DND-41 (cell line): ENCODE measurements around the gene KIR2DL3.
"Not testable (repeated sequence)": the region's sequence is repeated elsewhere in the genome, so short reads cannot be mapped to it uniquely, and the experiment has no call there.

Source experiments
- ATAC-seq: fragments of 200-7000 bp; cut with Tn5 transposase; 3 replicates; pipeline ENCODE4 v1.9.1; 2021; ENCODE audit warnings: low read depth; ENCODE audit not compliant: insufficient read depth
- DNase-seq: peaks from one replicate; pipeline ENCODE4 v3.0.0-alpha.2; 2020
- H2AFZ ChIP-seq: 2 replicates; pipeline ENCODE4 v1.6.0; 2012; ENCODE audit warnings: low read depth, low read length
- H3K27ac ChIP-seq: 2 replicates; pipeline ENCODE4 v1.5.1; 2012; ENCODE audit warnings: low read length, inconsistent platforms
- H3K27me3 ChIP-seq: fragments of 200-600 bp; sonication (generic); 2 replicates; pipeline ENCODE4 v1.6.0; 2012; ENCODE audit warnings: low read length, mild to moderate bottlenecking, inconsistent platforms; ENCODE audit not compliant: insufficient read depth, poor library complexity
- H3K36me3 ChIP-seq: 2 replicates; pipeline ENCODE4 v1.5.1; 2012; ENCODE audit warnings: low read length, inconsistent platforms; ENCODE audit not compliant: insufficient read depth
- H3K4me1 ChIP-seq: 2 replicates; pipeline ENCODE4 v1.5.1; 2012; ENCODE audit warnings: mild to moderate bottlenecking, low read length; ENCODE audit not compliant: insufficient read depth
- H3K4me2 ChIP-seq: 2 replicates; pipeline ENCODE4 v1.6.0; 2012; ENCODE audit warnings: mild to moderate bottlenecking, moderate library complexity, low read length, inconsistent platforms; ENCODE audit not compliant: insufficient read depth
- H3K4me3 ChIP-seq, 2 experiments: fragments of 200-600 bp in 1 of 2; shearing (Covaris generic) in 1 of 2; 2 replicates each; pipeline ENCODE4 v1.5.1; 2012 to 2016; ENCODE audit warnings: inconsistent platforms in 2 of 2, low read length in 2 of 2, mild to moderate bottlenecking in 2 of 2, low read depth in 1 of 2, moderate library complexity in 1 of 2
- H3K79me2 ChIP-seq: 2 replicates; pipeline ENCODE4 v1.6.0; 2012; ENCODE audit warnings: low read length, inconsistent platforms; ENCODE audit not compliant: insufficient read depth
- H3K9ac ChIP-seq: 2 replicates; pipeline ENCODE4 v1.6.0; 2012; ENCODE audit warnings: low read depth, mild to moderate bottlenecking, inconsistent platforms, low read length, moderate library complexity
- H3K9me3 ChIP-seq: 2 replicates; pipeline ENCODE4 v1.5.1; 2012; ENCODE audit warnings: low read length, moderate library complexity, mild to moderate bottlenecking, inconsistent platforms; ENCODE audit not compliant: insufficient read depth, severe bottlenecking
- H4K20me1 ChIP-seq: 2 replicates; pipeline ENCODE4 v1.6.0; 2012; ENCODE audit warnings: low read length; ENCODE audit not compliant: insufficient read depth
- EZH2 ChIP-seq: IDR thresholded peaks from 3 replicates; pipeline ENCODE4 v1.6.1; 2012; ENCODE audit warnings: borderline replicate concordance, low read depth, mild to moderate bottlenecking, moderate library complexity, low read length, inconsistent platforms; ENCODE audit not compliant: severe bottlenecking
- TF ChIP-seq, protein P1 (sequence below): IDR thresholded peaks from 2 replicates; pipeline ENCODE4 v1.5.1; 2012; ENCODE audit warnings: borderline replicate concordance, low read length, moderate library complexity, mild to moderate bottlenecking; ENCODE audit not compliant: poor library complexity, severe bottlenecking; ENCODE audit errors: extremely low read depth

KIR2DL3 gene

DNA sequence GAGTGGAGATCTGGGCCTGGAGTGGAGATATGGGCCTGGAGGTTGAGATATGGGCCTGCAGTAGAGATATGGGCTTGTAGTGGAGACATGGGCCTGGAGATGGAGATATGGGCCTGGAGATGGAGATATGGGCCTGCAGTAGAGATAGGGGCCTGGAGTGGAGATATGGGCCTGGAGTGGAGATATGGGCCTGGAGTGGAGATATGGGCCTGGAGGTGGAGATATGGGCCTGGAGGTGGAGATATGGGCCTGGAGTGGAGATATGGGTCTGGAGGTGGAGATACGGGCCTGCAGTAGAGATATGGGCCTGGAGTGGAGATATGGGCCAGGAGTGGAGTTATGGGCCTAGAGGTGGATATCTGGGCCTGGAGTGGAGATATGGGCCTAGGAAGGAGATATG, 402 bp downstream of the KIR2DL3 start:
- ATAC-seq (no peak), DNase-seq (no peak)
- Histone ChIP-seq H3K79me2 (no peaks in the 10 kb centered on the region), H3K4me3 (no peak overlapping the region), H2AFZ (no peak overlapping the region), H3K27me3 (no peaks in the 10 kb centered on the region), H3K4me2 (no peak overlapping the region), H3K27ac (no peak overlapping the region), H3K9ac (no peak overlapping the region), H3K9me3 (no peaks in the 10 kb centered on the region), H4K20me1 (no peaks in the 10 kb centered on the region), H3K36me3 (no peaks in the 10 kb centered on the region), H3K4me1 (no peaks in the 10 kb centered on the region)
- TF ChIP-seq, protein P1, sequence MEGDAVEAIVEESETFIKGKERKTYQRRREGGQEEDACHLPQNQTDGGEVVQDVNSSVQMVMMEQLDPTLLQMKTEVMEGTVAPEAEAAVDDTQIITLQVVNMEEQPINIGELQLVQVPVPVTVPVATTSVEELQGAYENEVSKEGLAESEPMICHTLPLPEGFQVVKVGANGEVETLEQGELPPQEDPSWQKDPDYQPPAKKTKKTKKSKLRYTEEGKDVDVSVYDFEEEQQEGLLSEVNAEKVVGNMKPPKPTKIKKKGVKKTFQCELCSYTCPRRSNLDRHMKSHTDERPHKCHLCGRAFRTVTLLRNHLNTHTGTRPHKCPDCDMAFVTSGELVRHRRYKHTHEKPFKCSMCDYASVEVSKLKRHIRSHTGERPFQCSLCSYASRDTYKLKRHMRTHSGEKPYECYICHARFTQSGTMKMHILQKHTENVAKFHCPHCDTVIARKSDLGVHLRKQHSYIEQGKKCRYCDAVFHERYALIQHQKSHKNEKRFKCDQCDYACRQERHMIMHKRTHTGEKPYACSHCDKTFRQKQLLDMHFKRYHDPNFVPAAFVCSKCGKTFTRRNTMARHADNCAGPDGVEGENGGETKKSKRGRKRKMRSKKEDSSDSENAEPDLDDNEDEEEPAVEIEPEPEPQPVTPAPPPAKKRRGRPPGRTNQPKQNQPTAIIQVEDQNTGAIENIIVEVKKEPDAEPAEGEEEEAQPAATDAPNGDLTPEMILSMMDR: no peak
- TF ChIP-seq EZH2: no peak

GRCh38 chr19:54739587-54740497, 1.5 kb downstream of the KIR2DL3 start:
- ATAC-seq (no peak), DNase-seq (no peak)
- H4K20me1 ChIP-seq: no peaks in the 10 kb centered on the region
- H3K36me3 ChIP-seq: no peaks in the 10 kb centered on the region
- no peak overlapping the region for H2AFZ ChIP-seq
- TF ChIP-seq, protein P1: no peak
- no peak for TF ChIP-seq EZH2
- no peak overlapping the region for H3K27ac ChIP-seq
- no peak overlapping the region for H3K4me3 ChIP-seq
- H3K27me3 ChIP-seq: no peaks in the 10 kb centered on the region
- H3K4me1 ChIP-seq: no peaks in the 10 kb centered on the region
- no peak overlapping the region for H3K4me2 ChIP-seq
- H3K9me3 ChIP-seq: no peaks in the 10 kb centered on the region
- H3K79me2 ChIP-seq: no peaks in the 10 kb centered on the region
- no peak overlapping the region for H3K9ac ChIP-seq

- not testable (repeated sequence) for H3K36me3 ChIP-seq, ATAC-seq, H2AFZ ChIP-seq, H3K9me3 ChIP-seq, H3K4me1 ChIP-seq, H3K79me2 ChIP-seq, H3K27me3 ChIP-seq, H3K4me2 ChIP-seq, H3K4me3 ChIP-seq, H3K27ac ChIP-seq, DNase-seq, H3K9ac ChIP-seq, H4K20me1 ChIP-seq
These were observed 3.6 kb downstream of the KIR2DL3 start for GRCh38 chr19:54741950-54742349.

- not testable (repeated sequence) for H3K4me3 ChIP-seq, H3K27me3 ChIP-seq, H2AFZ ChIP-seq, H3K9me3 ChIP-seq, H3K4me1 ChIP-seq, H3K4me2 ChIP-seq, H3K27ac ChIP-seq, H3K36me3 ChIP-seq, ATAC-seq, H3K9ac ChIP-seq, H4K20me1 ChIP-seq, DNase-seq, H3K79me2 ChIP-seq
These were observed 5.8 kb downstream of the KIR2DL3 start for GRCh38 chr19:54744080-54744479.

DNA sequence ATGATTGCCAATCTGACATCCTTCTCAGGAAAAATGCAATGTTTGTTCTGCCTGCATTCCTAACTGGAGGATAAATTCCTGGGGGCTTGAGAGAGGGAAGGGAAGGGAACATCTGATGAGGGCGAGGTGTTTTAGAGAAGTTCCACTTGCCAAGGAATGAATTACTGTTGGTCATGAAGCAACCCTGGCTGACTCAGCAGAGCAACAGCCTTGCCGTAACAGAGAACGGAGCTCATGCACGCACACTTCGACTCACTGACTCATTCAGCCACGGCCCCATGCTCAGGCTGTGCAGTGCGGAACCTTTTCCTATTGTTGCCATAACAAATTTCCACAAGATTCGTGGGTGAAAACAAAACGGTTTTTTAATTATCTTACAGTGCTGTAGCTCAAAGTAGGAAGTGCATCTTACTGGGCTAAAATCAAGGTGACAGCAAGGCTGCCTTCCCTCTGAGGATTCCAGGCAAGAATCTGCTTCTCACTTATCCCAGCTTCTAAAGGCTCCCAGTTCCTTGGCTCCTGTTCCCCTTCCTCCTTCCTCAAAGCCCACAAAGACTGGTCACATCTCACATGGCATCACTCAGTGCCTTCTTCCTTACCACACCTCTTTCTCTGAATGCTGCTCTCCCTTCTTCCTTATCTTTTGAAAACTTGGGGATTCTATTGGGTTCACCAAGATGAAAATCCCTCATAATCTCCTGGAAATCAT, 9.5 kb downstream of the KIR2DL3 start:
- H3K9ac ChIP-seq, H3K27me3 ChIP-seq, H4K20me1 ChIP-seq, H3K4me1 ChIP-seq, H3K79me2 ChIP-seq, DNase-seq, H3K9me3 ChIP-seq, H2AFZ ChIP-seq, H3K36me3 ChIP-seq, H3K4me3 ChIP-seq, H3K27ac ChIP-seq, ATAC-seq, H3K4me2 ChIP-seq: not testable (repeated sequence)

DNA sequence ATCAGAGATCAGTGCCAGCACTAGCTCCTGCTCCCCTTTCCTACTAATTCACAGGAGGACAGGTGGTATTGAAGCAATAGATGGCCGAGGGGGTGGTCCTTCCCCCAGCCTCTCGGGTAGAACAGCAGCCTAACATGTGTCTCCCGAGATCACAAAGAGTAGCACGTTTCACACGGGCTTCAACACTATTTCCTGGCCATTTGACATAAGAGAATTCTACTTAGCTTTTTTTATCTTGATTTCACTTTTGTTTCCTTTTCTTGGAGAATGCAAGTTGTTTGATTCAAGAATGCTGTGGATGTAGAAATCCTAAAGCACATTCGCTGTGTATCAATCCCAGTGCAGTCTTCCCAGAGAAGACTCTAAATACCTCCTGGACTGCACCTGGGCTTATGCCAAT, 12.0 kb downstream of the KIR2DL3 start:
- H3K4me2 ChIP-seq, H3K4me3 ChIP-seq, H3K27me3 ChIP-seq, H4K20me1 ChIP-seq, H3K79me2 ChIP-seq, H3K9ac ChIP-seq, H2AFZ ChIP-seq, H3K27ac ChIP-seq, DNase-seq, H3K4me1 ChIP-seq, H3K9me3 ChIP-seq, H3K36me3 ChIP-seq, ATAC-seq: not testable (repeated sequence)
